ENCODE results near the gene DZIP1L. TPM values are rescaled to one million over a fixed set of nuclear protein-coding genes. Genes with fewer than 3 reads are reported as not detected.

DZIP1L gene
- total and polyA plus RNA-seq, 9 donors = 6.3 to 12.8 (median 7.5) TPM

GRCh38 chr3:138135833-138136194, 20.4 kb upstream of the DZIP1L start:
- no peaks in the 10 kb centered on the region for H3K27me3 ChIP-seq (ENCODE audit: control insufficient read depth, insufficient read depth, low read length)
- H3K4me1 ChIP-seq (ENCODE audit: control insufficient read depth, insufficient read depth, low read length) = no peaks in the 10 kb centered on the region
- H3K4me3 ChIP-seq (ENCODE audit: low read length) = no peak overlapping the region
- DNase-seq = no peak
- no CpG with 5 or more reads among the region's 2 CpGs for WGBS (ENCODE audit: insufficient coverage)
- no peaks in the 10 kb centered on the region for H3K9me3 ChIP-seq (replicated peaks; ENCODE audit: control insufficient read depth, low read depth, low read length)
- no peaks in the 10 kb centered on the region for H3K36me3 ChIP-seq (ENCODE audit: control insufficient read depth, insufficient read depth, low read length)
- no peak overlapping the region for H3K27ac ChIP-seq (ENCODE audit: low read length)

GRCh38 chr3:138135146-138135832, 19.9 kb upstream of the DZIP1L start:
- Histone ChIP-seq H3K36me3 (ENCODE audit: control insufficient read depth, insufficient read depth, low read length) (no peaks in the 10 kb centered on the region), H3K9me3 (replicated peaks; ENCODE audit: control insufficient read depth, low read depth, low read length) (no peaks in the 10 kb centered on the region), H3K4me3 (ENCODE audit: low read length) (no peak overlapping the region), H3K4me1 (ENCODE audit: control insufficient read depth, insufficient read depth, low read length) (no peaks in the 10 kb centered on the region), H3K27ac (ENCODE audit: low read length) (no peak overlapping the region), H3K27me3 (ENCODE audit: control insufficient read depth, insufficient read depth, low read length) (no peaks in the 10 kb centered on the region)
- no CpG with 5 or more reads among the region's 3 CpGs for WGBS (ENCODE audit: insufficient coverage)
- DNase-seq = no peak

DNA sequence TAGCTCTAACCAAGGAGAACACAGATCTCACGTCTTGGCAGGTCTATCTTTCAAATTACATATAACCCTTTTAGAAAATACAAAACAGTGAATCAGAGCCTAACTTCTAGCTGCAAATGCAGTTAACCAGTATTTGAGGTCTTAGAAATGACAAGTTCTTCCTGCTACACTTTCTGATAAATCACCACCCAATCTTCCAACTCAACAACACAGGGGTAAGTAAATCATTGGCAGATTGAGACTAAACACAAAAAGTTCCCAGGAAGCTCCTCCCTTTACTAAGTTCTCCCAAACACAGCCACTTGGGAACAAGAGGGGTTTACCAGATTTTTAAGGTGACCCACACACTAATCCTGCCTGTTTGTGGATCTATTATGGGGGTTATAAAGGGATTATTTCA, 16.8 kb upstream of the DZIP1L start, which contains the start of gene A4GNT:
Gene A4GNT, minus strand, starts transcription at position 152 of the 400 bp plus-strand sequence. CDS start 1,134 bp downstream, outside the sequence.
- Histone ChIP-seq H3K4me1 (ENCODE audit: control insufficient read depth, insufficient read depth, low read length) (no peaks in the 10 kb centered on the region), H3K27me3 (ENCODE audit: control insufficient read depth, insufficient read depth, low read length) (no peaks in the 10 kb centered on the region), H3K9me3 (replicated peaks; ENCODE audit: control insufficient read depth, low read depth, low read length) (no peaks in the 10 kb centered on the region), H3K4me3 (ENCODE audit: low read length) (no peak within 1 kb of the TSS), H3K36me3 (ENCODE audit: control insufficient read depth, insufficient read depth, low read length) (no peaks in the 10 kb centered on the region), H3K27ac (ENCODE audit: low read length) (no peak within 1 kb of the TSS)
- no peak for DNase-seq
- 57% methylated on average over 1 of the region's 1 CpG for WGBS (ENCODE audit: insufficient coverage)

GRCh38 chr3:138127636-138128365, 12.4 kb upstream of the DZIP1L start:
- Histone ChIP-seq H3K4me3 (ENCODE audit: low read length) (no peak overlapping the region), H3K27ac (ENCODE audit: low read length) (no peak overlapping the region), H3K4me1 (ENCODE audit: control insufficient read depth, insufficient read depth, low read length) (peaks cover 9% of the 10 kb centered on the region), H3K36me3 (ENCODE audit: control insufficient read depth, insufficient read depth, low read length) (no peaks in the 10 kb centered on the region), H3K27me3 (ENCODE audit: control insufficient read depth, insufficient read depth, low read length) (no peaks in the 10 kb centered on the region), H3K9me3 (replicated peaks; ENCODE audit: control insufficient read depth, low read depth, low read length) (peaks cover 2% of the 10 kb centered on the region)
- DNase-seq = no peak
- WGBS (ENCODE audit: insufficient coverage) = 86% methylated on average over 1 of the region's 1 CpG

DNA sequence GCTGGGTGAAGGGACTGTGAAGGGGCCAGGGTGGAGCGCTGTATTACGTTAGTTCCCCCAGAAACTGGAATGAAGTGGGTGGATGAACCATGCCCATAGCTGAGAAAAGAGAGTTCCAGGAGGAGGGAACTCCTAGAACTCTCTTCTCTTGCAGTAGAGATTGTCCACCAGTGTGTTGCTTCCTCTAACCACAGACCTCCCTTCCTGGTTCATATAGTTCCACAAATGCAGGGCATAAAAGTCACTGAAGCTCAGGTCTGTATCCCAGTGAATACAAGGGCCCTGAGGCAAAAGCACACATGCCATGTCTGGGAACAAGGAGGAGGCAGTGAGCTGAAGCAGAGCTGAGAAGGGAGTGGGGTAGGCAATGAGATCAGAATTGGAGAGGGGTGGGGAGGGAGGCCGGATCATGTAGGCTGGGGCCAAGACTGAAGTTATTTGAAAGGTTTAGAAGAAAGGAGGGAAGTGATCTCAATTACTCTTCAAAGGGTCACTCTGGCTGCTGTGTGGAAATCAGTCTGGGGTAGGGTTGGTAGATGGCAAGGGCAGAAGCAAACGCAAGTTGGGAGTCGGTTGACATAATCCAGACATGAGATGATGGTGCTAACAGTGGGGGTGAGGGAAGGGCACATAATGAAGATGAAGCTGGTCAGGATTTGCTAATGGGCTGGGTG, 10.3 kb upstream of the DZIP1L start:
- DNase-seq = peak; percentile 42
- no peaks in the 10 kb centered on the region for H3K36me3 ChIP-seq (ENCODE audit: control insufficient read depth, insufficient read depth, low read length)
- no peaks in the 10 kb centered on the region for H3K27me3 ChIP-seq (ENCODE audit: control insufficient read depth, insufficient read depth, low read length)
- no peak overlapping the region for H3K27ac ChIP-seq (ENCODE audit: low read length)
- H3K9me3 ChIP-seq (replicated peaks; ENCODE audit: control insufficient read depth, low read depth, low read length) = peaks cover 2% of the 10 kb centered on the region
- no peak overlapping the region for H3K4me3 ChIP-seq (ENCODE audit: low read length)
- WGBS (ENCODE audit: insufficient coverage) = 20% methylated on average over 5 of the region's 5 CpGs
- H3K4me1 ChIP-seq (ENCODE audit: control insufficient read depth, insufficient read depth, low read length) = peaks cover 9% of the 10 kb centered on the region

DNA sequence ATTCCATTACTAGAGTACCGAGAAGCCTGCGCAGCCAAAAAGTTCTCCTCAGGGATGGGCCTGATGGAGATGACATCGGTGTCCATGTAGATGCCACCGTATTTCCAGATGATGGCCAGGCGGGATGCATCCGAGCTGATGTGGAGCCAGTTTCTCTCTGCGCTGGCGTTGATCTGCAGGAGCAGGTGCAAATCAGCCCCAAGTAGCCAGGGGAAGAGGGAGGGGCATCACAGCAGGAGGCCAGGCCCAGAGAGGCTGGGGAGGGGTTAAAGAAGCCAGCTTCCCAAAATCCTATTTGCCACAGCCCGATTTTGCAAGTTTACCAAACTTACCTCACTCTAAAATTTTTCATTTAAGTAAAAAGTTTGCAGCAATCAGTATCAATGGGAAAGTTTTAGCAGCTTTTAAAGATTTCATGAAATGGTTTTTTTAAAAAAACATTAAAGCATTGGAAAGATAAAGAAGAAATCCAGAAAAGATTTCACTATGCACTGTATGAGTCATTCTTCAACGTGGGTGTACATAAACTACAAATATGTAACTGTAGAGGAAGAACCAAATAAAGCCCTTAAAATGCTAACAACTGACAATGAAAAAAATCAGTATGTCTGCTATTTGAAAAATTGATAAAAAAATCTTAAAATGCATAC, 9.4 kb upstream of the DZIP1L start:
- H3K4me3 ChIP-seq (ENCODE audit: low read length) = no peak overlapping the region
- no peak overlapping the region for H3K27ac ChIP-seq (ENCODE audit: low read length)
- 79% methylated on average over 5 of the region's 10 CpGs for WGBS (ENCODE audit: insufficient coverage)
- no peaks in the 10 kb centered on the region for H3K36me3 ChIP-seq (ENCODE audit: control insufficient read depth, insufficient read depth, low read length)
- H3K27me3 ChIP-seq (ENCODE audit: control insufficient read depth, insufficient read depth, low read length) = no peaks in the 10 kb centered on the region
- H3K9me3 ChIP-seq (replicated peaks; ENCODE audit: control insufficient read depth, low read depth, low read length) = peaks cover 2% of the 10 kb centered on the region
- DNase-seq = peak; percentile 66
- peaks cover 9% of the 10 kb centered on the region for H3K4me1 ChIP-seq (ENCODE audit: control insufficient read depth, insufficient read depth, low read length)

DNA sequence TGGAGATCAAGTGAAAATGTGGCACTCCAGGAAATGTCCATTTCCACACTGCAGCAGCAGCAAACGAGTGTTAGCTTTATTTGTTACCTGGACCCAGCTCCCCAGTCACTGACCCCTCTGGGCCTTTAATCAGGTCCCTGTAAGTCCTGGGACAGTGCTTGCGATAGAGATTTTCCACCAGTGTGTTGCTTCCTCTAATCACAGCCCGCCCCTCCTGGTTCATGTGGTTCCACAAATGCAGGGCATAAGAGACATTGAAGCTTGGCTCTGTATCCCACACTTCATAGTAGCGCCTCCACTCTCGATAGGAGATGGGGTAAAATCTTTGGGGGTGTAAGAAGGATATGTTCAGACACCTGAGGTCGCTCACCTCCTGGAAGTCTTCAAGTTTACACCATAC, 8.8 kb upstream of the DZIP1L start:
- H3K9me3 ChIP-seq (replicated peaks; ENCODE audit: control insufficient read depth, low read depth, low read length) = peaks cover 2% of the 10 kb centered on the region
- WGBS (ENCODE audit: insufficient coverage) = 75% methylated on average over 2 of the region's 6 CpGs
- DNase-seq = no peak
- H3K4me3 ChIP-seq (ENCODE audit: low read length) = no peak overlapping the region
- H3K27me3 ChIP-seq (ENCODE audit: control insufficient read depth, insufficient read depth, low read length) = no peaks in the 10 kb centered on the region
- H3K4me1 ChIP-seq (ENCODE audit: control insufficient read depth, insufficient read depth, low read length) = peaks cover 9% of the 10 kb centered on the region
- H3K27ac ChIP-seq (ENCODE audit: low read length) = no peak overlapping the region
- H3K36me3 ChIP-seq (ENCODE audit: control insufficient read depth, insufficient read depth, low read length) = no peaks in the 10 kb centered on the region

GRCh38 chr3:138119423-138119766, 4.0 kb upstream of the DZIP1L start:
- H3K36me3 ChIP-seq (ENCODE audit: control insufficient read depth, insufficient read depth, low read length) = no peaks in the 10 kb centered on the region
- no peak for DNase-seq
- no CpG with 5 or more reads among the region's 4 CpGs for WGBS (ENCODE audit: insufficient coverage)
- H3K4me1 ChIP-seq (ENCODE audit: control insufficient read depth, insufficient read depth, low read length) = peaks cover 11% of the 10 kb centered on the region
- H3K9me3 ChIP-seq (replicated peaks; ENCODE audit: control insufficient read depth, low read depth, low read length) = peaks cover 2% of the 10 kb centered on the region
- H3K4me3 ChIP-seq (ENCODE audit: low read length) = no peak overlapping the region
- H3K27ac ChIP-seq (ENCODE audit: low read length) = no peak overlapping the region
- no peaks in the 10 kb centered on the region for H3K27me3 ChIP-seq (ENCODE audit: control insufficient read depth, insufficient read depth, low read length)

DNA sequence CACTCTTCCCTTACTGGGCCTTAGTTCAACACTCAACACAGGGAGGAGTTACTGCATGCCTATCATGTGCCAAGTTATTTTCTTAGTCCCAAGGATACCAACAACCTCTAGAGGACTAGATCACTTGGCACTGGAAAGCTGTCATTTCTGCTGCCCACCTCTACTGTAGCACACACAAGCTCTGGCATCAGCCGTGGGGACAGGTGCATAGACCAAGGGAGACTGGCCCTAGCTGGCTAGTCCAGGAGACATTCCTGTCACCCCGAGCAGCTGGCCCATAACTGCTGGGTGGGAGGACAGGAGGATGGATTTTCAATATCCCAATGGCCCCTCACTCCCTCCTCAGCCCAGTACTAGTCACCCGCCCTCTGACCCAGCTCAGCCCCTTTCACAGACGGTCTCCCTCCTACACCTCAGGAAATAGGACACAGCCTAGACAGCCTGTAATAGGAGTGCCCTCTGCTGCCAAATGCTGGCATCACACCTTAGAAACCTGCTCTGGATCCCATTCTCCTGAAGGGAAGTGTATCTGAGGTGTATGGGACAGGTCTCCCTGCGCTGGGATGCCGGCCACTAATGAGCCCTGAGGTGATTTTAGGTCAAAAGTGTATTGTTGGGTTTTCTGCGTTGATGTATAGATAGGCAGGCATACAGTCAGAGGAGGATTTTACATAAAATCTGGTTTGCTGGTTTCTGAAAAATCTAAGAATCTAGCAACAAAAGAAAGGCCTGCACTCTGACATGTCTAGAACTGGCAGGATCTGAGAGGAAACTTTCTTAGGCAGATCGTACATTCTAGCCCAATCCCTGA, 3.4 kb upstream of the DZIP1L start:
- H3K27me3 ChIP-seq (ENCODE audit: control insufficient read depth, insufficient read depth, low read length) = no peaks in the 10 kb centered on the region
- 32% methylated on average over 6 of the region's 8 CpGs for WGBS (ENCODE audit: insufficient coverage)
- peaks cover 16% of the 10 kb centered on the region for H3K4me1 ChIP-seq (ENCODE audit: control insufficient read depth, insufficient read depth, low read length)
- H3K4me3 ChIP-seq (ENCODE audit: low read length) = no peak overlapping the region
- no peak overlapping the region for H3K27ac ChIP-seq (ENCODE audit: low read length)
- no peaks in the 10 kb centered on the region for H3K36me3 ChIP-seq (ENCODE audit: control insufficient read depth, insufficient read depth, low read length)
- H3K9me3 ChIP-seq (replicated peaks; ENCODE audit: control insufficient read depth, low read depth, low read length) = peaks cover 2% of the 10 kb centered on the region
- peak; percentile 77 for DNase-seq
